HG03159 (cell line): ENCODE results near the gene TSPAN32.

ENCODE experiments used
- ATAC-seq: cut with Tn5 transposase; IDR thresholded peaks from one replicate; pipeline ENCODE4 v1.9.1; 2021; ENCODE audit warnings: mild to moderate bottlenecking, moderate library complexity; ENCODE audit not compliant: unreplicated experiment

Gene TSPAN32

DNA sequence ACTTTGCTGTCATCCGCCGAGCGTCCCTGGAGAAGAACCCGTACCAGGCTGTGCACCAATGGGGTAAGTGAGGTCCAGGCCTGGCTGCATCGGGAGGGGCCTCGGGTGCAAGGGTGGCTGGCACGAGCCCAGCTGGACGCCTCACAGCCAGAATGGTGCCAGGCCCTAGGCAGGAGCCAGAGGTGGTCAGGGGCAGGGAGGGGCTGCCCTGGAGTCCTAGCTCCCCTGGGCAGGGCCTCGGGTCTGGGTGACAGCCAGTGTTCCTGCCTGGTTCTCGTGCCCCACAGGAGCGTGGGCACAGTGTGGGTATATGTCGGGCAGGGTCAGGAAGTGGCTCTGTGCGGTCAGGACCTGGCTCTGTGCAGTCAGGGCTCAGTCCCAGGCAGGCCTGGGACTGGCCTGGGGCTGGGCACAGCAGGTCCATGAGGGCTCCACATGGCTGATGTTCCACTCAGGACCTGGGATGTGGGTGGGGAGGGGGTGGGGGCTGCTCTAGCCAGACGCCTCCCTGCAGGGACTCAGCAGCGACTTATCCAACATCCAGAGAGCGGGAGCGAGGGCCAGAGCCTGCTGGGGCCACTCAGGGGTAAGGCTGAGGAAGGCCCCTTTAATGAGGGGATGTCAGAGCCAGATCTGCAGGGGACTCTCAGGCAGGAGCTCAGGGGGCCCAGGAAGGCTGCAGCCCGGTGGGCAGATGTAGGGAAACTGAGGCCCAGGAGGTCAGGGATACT is 1.2 kb downstream of the TSPAN32 start:
- no peak for ATAC-seq

GRCh38 chr11:2303627-2304505 is 2.1 kb downstream of the TSPAN32 start:
- ATAC-seq = no peak

- no peak for ATAC-seq
These were observed 2.8 kb downstream of the TSPAN32 start for GRCh38 chr11:2304506-2305139.

GRCh38 chr11:2305140-2305778 is 3.4 kb downstream of the TSPAN32 start:
- ATAC-seq = no peak

DNA sequence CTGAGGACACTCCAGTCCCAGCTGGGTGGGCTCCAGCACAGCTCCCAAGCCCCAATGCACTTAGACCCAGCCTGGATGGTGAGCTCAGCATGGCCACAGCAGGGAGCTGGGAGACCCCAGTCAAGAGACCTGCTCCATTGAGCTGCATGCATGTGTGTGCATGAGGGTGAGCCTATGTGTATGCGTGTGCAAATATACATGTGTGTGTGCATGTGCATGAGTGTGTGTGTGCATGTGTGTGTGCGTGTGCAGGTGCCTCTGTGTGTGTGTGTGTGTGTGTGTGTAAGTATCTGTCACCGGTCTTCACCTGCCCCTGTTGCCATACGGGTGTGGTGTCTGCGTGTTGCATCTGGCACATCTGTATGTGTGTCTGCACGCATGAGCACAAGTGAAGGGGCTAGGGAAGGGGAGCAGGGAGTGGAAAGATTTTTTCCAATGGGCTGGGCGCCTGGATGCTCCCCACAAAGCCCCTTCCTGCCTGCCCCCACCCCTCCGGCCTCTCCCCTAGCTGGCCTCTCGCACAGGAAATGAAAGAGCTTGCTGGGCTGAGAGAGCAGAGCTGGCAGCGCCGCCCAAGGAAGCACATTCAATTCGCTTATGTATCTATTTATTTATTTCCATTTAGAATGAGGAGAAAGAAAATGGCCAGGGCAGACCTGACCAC is 4.1 kb downstream of the TSPAN32 start:
- ATAC-seq = no peak

DNA sequence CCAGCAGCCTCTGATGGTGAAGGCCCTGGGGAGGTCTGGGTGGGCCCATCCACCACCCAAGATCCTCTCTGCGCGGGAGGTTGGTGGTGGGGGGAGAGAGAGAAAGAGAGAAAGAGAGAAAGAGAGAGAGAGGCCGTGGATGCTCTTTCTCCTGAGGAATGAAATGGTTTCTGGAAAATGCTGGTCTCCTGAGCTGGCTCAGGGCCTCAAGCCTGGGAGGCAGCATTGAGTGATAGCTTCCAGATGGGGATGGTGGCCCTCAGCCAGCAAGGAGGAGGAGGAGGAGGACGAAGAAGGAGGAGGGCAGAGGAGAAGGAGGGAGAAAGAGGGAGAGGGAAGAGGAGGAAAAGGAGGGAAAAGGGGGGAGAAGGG is 4.6 kb downstream of the TSPAN32 start:
- ATAC-seq = no peak

DNA sequence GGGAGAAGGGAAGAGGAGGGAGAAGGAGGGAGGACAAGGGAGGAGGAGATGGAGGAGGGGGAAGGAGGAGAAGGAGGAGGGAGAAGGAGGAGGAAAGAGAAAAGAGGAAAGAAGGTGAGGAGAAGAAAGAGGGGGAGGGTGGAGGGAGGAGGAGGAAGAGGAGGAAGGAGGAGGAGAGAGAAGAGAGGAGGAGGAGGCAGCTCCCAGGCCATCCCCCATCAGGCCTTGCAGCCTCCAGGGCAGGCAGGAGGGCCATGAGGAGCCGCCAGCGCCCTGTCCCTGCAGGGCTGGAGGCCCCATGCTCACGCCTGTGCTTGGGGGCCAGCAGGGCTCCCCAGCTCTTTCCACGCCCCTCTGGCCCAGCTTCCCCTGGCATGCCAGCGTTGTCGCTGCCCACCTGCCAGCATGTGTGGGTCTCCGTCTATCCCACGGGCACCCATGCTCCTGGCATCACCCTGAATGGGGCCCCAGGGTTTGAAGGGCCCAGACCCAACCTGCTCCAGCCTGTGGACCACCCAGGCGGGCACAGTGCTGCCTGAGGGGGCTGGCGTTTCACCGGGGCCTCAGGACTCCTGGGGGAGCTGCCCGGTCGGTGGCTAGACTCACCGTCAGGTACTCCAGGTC is 5.2 kb downstream of the TSPAN32 start:
- ATAC-seq = no peak

DNA sequence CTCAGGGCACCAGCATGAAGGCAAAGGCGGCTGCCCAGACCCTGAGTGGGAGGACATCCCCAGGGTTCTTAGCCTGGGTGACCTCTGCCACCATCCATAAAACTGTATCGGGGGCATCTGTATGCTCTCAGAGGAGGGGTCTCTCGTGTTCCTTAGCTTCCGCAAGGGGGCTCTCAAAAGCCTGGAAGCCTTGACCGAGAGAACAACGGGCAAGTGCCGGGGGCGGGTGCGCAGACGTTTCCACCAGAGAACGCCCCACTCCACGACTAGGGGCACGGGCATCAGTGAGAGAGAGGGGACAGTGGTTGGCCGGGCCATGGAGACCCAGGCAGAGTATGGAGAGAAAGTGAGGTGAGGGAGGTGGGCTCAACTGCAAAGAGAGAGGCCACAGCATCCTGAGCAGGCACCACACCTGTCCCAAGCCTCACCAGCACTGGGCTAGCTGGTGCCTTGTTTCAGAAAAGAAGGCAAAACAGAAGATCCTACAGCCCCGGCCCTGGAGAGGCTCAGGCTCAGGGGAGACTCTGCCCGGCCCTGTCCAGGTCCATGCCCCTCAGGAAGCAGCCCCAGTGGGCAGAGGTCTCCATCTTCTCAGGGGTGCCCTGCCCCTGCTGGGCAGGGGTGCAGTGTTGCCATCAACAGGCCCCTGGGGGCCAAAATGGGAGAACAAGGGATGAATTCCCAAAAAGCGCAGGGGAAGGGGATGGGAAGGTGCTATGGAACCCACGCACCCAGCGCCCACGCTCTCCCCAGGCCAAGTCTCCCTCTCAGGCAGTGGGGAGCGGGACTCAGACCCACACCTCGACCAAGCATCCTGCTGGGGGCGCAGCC is 5.9 kb downstream of the TSPAN32 start:
- ATAC-seq = no peak

GRCh38 chr11:2308713-2309112 is 6.9 kb downstream of the TSPAN32 start:
- ATAC-seq = no peak

DNA sequence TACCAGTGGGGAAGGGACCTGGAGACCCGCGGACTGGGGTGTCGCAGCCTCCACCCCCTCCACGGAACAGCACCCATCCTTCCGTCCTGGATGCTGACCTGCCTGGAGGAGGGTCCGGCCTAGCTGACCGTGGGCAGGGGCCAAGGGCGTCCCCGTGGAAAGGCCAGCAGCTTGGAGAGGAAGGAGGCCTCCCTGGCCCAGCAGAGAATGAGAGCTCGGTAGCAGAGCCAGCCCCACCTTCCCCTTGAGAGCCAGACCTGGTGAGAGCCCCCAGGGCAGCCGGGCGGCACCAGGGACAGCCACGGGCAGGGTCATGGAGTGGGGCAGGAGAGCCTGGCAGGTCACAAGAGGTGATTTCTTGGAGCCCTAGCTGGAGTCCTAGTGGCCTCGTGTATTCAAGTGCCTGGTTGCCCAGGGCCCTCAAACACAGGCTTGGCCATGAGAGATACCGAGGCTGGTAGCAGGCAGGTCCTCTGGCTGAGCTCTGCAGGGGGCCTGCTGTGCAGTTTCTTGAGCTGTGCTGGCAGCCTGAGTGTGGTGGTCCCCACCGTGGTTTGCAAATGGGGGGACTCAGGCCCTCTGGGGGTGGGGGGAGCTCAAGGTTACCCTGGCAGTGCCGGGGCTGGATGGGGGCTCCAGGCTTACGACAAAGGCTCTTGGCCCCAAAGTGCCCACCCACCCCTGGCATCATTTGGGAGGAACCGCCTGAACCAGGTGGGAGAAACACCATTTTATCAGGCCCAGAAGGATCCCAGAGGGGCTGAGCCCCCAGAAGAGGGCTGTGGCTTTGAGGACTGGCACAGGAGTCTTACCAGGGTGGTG is 7.6 kb downstream of the TSPAN32 start:
- no peak for ATAC-seq

GRCh38 chr11:2310073-2310785 is 8.4 kb downstream of the TSPAN32 start:
- ATAC-seq = no peak

GRCh38 chr11:2310786-2311352 is 9.1 kb downstream of the TSPAN32 start:
- ATAC-seq = no peak

DNA sequence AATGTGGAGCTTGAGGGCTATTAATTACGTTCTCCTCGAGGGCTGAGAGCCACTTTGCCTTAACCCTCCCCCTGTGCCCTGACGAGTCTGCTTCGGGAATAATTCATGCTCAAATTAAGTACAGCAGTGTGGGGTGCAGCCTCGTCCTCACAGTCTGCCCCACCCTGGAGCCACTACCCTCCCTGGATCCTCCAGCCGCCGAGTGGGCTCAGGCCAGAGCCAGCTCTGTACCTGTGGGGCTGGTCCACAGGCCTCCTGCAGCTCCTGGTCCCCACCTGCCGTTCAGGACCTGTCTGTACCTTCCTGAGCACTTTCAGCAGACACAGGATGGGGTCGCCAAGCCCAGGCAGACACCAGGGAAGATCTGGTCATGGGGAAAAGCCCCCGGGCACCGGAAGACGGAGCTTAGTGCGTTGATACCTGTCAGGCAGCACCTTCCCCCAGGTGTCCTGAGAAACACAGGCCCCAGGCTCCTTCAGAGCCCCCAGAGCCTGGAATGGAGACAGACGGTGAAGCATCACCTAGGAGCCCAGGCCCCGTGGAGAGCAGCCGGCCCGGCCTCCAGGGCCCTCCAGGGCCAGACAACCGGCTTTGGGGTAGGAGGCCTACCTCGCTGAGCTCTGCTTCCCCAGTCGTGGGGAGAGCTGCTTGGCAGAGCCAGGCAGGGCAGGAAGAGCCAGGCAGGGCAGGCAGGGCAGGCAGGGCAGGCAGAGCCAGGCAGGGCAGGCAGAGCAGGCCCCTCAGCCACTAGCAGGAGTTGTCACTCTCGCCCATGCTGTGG is 9.7 kb downstream of the TSPAN32 start:
- no peak for ATAC-seq

DNA sequence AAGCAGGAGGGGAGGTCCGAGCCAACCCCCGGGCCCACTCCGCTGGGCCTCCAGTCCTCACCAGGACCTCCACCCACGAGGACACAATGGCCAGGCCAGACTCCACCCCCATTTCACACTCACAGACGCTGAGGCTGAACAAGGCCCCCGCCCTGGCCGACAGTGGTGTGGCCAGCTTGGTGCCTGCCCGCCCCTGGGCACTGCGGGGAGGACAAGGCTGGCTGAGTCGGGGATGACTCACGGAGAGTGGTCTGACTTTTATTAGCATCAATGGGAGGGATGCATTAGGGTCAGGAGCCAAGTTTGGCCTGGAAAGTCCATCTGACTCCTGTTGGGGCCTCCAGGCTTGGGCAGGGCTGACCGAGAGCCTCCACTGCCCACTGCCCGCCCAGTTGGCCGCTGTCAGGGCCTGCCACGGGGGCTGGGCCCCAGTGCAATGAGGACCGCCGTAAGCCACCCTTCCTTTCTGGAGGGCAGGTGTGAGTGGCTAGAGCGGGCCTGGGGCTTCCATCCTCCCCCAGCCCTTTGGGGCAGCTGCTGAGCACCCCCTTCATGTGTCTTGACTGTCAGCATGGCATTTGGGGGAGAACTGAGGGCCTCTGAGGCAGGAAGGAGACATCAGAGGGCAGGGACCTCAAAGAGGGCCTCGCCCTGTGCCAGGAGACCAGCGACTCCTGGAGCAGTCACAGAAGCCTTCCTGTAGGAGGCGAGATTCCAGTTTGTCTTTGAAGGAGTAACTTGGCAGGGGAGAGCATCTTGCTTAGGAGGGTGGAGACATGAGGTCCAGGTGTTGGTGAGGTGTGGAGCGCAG is 10.6 kb downstream of the TSPAN32 start:
- no peak for ATAC-seq

- ATAC-seq = no peak
These were observed 11.5 kb downstream of the TSPAN32 start for GRCh38 chr11:2313051-2313951.
